Kidney glomerular epithelial cell (primary cell): ENCODE results near the gene ACOX2.

Experiments used
- DNase-seq: peaks from one replicate; lab custom pipeline; 2025; lab: John Stamatoyannopoulos, UW

ACOX2 gene

DNA sequence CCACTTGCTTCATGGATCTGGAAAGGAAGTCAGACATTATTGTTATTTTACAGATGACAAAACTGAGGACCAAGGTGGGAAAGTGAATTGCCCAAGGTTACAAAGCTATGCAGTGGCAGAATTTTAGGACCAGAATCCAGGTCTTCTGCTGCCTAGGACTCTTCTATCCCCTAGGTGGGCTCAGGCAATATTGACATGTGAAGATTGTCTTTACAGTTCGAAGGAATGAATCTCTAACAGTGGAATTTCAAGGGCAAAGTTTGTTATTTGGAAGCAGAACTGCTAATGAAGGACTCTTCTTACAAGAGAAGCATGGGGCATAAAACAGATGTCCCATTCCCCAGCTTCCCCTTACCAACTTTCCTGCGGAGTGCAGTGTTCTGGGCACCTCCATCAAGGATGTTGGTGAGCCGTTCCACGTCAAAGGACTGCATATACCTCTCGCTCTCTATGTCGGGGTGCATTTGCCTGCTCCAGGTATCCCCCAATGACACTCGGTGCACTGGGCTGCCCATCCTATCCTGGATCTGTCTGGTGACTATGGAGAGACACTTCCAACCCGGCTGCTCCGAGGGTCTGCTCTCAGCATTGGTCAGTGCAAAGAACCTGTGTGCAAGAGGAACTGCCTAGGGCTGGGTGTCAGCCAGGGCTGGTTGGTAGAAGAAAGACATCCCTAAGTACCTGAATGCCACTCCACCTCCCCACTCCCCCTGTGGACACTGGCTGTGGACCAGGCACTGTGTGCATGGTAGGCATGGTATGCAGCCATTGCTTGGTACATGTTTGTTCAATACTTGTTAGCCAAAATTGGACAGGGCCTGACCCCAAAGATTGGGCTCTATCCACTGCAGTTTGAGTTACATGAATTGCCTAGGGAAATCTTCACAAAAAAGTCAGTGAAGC lies 2.1 kb downstream of the ACOX2 start:
- no peak for DNase-seq

DNA sequence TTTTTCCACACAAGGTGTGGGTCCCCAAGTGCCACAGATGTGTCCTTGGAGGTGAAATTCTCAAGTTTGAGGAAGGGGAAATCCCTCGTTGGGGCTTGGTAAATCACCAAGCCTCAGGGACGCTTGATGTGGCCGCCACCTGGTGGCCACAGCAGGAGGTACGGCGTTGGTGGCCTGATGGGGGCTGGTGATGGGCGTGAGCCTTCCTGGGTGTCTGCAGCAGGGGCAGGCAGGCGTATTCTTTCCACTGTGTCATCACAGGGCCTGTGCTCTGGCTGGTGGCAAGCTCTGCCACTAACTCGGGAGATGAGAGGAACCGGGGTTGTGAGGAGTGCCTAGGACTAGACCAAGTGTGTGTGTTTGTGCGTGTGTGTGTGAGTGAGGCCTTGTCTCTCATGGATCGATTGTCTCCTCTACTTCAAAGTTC lies 4.2 kb downstream of the ACOX2 start:
- peak; percentile 48 for DNase-seq

DNA sequence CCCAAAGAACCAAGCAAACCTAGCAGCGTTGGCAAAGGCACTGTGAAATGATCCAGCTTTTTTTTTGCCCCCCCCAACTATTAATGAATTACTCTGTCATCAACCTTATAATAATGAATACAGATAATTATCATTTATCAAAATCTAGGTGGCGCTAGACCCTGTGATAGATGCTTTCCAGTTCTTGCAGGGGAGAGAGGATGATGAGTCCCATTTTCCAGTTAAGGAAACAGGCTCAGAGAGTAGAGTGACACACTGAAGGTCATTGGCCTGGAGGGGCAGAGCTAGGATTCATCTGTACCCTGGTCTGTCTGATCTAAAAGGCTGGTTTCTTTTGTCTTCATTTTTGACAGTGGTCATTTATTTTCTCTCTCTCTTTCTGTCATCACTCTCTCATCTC lies 5.0 kb downstream of the ACOX2 start:
- DNase-seq: no peak

DNA sequence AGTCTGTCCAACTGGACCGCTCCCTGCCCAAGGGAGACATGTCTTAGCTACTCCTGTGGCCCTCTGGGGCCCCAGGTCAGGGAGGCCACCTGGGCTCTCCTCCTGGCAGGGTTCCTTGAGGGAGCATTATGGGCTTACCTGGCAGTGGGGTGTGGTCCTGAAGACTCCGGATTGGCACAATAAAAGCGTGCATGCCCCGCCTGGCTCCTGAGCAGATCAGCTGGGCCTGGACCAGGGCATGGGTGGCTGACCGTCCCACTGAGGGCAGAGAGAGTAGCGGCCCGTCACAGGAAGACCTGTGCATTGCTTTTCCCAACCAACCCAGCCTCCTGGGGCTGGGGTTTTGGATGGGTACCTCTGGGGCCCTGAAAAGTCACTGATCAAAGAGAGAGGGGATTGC lies 5.4 kb downstream of the ACOX2 start:
- no peak for DNase-seq

DNA sequence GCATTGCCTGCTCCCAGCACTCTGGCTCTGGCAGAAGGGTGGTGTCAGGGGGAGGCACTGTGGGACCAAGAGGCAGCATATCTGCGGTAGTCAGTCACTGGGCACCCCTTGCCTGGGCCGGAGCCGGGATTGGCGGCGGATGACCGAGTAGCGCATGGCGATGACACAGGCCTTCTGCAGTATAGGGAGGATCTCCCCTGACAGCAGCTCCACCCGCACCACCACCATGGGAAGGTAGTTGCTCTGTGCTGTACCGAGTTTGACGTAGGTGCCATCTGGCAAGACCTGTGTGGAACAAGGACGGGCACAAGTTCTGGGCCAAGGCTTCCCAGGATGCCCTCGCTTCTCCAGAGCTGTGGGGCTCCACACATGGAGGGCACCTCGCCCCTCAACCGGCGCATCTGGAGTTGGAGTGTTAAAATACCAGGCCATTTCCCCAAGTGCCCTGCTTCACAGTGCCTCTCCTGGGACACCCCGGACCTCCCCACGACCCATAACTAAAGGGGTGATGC lies 6.6 kb downstream of the ACOX2 start:
- DNase-seq: no peak

DNA sequence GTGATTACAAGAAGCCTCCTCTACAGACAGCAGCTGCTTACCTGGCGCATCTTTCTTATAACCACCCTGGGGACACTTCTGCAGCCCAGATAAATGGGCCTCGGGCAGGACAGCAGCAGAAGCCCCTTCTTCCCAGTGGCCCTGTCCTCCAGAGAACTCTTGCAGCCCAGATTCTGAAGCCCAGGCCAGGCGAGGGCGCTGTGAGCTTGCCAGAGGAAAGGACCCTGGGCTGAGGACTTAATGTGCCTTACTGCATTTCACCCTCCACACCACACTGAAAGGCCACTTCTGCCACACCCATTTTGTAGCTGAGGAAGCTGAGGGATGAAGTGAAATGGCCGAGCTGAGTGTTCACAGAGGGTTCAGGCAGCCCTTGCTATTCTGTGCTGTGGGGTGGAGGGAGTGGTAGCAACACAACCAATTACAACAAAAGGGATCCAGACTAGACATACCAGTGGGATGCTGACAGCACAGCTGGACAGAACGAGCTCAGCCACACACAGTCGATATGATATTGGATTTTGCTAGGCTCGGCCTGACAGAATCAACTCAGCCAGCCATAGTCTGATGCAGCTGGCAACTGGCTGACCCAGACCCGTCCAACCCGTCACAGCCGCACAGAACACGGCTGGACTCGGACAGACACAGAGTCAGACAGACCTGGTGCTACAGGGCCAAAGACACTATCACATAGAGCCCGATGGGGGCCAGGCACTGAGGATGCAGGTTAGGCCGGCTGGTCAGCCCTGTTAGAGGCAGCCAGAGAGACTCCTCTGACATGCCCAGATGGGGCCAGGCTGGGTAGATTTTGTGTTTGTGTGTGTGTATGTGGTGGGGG lies 7.3 kb downstream of the ACOX2 start:
- DNase-seq: no peak

DNA sequence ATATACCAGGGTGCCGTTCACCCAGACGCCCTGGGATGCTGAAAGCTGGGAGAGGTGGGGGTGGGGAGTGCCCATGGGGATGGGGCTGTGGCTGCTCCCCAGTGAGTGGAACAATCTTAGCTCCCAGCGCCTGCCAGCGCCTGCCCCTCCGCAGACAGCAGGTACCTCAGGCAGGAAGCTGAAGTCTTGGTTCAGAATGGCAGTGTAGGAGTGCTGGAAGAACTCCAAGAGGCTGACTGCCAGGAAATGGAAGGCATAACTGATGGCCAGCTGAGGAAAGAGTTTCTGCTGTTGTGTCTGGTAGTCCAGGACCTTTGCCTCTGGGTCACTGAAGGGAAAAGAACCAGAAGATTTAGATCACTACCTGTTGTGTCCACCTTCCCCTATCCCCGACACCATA lies 8.4 kb downstream of the ACOX2 start:
- DNase-seq: peak; percentile 71

DNA sequence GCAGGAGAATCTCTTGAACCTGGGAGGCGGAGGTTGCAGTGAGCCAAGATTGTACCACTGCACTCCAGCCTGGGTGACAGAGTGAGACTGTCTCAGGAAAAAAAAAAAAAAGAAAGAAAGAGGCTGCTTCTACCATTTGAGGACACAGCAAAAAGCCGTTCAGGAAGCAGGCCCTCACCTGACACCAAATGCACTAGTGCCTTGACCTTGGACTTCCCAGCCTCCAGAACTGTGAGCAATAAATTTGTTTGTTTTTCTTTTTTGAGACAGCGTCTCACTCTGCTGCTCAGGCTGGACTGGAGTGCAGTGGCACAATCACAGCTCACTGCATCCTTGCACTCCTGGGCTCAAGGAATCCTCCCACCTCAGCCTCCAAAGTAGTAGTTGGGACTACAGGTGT lies 9.6 kb downstream of the ACOX2 start:
- peak; percentile 2 for DNase-seq

DNA sequence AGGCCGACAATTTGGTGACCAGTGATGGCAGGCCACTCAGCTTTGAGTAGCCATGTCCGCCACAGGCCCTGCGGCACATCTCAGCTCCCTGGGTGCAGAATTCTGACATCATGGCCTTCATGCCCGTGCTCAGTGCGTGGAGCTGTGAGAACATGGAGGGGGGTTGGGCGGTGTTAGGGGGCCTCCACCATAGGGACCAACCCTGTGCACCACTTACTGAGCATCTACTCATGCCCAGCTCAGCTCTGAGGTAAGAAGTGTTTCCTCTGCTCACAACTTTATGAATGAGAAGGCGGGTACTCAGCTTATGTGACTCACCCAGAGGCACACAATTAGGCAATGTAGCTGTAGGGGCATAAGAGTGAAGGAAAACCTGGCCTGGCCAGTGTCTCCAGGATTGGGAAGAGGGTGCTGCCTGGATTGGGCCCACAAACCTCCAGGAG lies 10.5 kb downstream of the ACOX2 start:
- peak; percentile 57 for DNase-seq

DNA sequence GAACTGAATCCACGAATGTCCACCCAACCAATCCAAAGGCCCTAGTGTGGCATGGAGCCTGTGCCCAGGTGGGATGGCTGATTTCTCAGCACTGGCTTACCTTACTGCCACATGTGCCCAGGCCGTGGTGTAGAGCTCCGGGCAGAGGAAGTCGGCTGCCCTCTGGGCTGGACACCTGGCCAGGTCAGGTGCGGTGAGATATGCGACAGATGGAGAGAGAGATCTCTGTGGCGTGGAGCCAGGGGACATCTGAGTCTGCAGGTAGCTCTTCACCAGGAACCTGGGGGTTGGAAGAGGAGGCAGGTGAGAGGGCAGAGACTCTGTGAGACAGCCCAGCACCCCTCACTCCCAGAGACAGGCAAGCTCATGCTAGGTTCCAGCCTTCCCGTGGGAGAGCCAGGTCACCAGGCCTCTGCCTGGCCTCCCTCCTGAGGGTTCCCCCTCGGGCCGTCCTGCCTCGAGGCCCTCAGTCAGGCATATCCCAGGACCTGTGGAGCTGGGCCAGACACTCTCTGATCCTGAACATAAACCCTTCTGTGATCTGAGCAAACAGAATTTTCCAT lies 12.6 kb downstream of the ACOX2 start:
- no peak for DNase-seq

DNA sequence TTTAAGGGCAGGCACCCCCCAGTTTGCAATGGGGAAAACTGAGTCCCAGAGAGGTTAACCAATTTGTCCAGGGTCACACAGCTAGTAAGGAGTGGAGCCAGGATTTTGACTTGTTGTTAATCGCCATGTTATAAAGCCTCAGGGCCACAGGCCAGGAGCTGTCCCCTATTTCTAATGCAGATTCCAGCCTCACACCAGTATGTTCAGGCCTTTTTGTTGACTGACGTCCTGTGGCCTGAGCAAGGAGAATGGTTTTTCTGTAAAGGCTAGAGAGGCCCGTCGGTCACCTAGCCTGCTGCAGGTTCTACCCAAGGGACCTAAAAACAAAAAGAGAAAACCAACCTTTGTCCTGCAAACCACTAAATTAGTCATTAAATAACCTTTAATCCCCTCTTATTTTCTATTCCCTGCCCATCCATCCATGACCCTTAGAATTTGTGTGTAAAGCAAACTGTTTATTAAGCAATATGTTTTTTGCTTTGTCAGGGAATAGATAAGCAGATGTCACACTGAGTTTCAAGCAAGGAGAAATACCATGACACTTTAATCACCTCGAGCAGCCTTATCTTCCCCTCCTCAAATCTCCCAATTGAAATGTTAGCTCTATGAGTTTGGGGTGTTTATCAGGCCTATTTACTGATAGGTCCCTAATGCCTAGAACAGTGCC lies 14.1 kb downstream of the ACOX2 start:
- DNase-seq: no peak

DNA sequence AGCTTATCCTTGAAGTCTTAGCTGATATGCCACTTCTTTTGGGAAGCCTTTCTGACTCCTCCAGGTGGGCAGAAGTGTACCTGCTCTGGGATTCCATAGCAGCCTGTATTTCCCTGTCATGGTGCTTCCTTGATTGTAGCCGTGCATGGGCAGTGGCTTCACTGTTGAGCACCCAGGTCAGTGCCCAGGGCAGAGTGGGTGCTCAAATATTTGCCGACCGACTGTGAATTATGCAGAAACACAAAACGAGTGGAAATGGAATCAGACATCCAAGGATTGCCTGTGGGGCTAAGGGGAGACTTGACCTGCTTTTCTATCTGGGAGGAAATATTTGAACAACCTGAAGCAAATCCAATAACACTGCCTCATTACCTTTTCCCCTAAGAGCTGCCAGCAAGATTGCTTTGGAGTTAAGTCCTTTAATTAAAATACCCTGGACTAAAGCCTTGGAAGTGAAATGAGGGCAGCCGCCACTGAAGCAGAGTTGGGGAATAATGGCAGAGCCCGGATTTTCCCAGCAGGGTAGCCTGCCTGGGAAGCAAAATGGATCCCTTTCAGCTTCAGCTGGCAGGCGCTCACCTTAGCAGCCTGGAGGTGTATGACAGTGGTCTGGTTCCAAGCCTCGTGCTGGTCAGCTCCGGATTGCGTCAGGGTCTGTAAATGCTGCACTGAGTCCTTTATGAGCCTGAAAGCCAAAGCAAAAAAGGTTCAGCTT lies 14.9 kb downstream of the ACOX2 start:
- no peak for DNase-seq

DNA sequence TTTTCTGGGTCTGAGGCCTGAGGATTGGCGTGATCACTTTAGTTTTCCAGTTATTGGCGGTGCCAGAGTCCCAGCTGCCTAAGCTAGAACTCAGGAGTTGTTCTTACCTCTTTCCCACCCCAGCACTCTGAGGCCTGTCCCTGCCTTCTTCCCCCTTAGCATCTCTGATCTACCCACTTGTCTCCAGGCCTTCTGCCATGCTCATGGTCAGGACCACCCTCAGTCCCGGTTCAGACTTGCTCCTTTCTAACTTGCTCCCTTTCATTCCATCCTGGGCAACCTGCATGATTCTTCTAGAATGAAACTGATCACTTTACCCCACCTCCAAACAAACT lies 15.7 kb downstream of the ACOX2 start:
- no peak for DNase-seq

DNA sequence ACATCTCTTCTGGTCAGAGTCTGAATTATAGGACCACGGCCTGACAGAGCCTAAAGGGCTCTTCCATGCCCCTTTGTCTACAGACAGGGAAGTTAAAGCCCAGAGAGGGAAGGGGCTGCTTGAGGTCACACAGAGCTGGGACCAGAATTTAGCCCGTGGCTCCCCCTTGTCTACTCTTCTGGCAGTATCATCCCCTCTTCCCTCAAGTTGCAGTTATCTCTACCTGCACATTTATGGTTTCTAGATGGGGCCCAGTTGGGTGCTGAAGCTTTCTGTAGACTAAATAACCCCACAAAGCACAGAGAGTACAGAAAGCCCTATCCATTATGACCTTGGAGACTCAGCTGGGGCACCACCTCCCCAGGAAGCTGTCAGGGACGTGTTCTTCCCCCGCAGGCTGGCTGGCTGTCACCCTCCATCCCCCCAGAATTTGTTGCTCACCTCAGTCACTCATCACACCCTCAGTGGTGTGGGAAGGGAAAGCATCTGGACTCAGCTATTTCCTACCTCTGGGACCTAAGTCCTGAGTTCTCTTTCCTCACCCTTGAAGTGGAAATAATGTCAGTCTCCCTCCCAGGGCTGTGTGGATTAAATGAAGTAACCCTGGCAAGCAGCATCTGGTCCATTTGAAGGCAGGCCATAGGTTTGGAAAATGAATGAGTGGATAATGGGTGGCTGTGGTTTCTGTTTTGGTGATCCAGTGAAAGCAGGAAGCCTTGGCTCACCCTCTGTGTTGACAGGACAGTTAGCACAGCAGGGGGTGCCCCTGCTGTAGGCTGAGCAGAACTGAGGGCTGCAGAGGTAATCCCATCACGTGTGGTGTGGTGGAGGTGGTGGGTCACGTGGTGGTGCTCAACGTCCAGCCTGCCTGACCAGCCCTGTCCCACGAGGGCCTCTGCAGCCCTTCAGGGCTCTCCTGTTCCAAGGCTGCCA lies 16.3 kb downstream of the ACOX2 start:
- no peak for DNase-seq

DNA sequence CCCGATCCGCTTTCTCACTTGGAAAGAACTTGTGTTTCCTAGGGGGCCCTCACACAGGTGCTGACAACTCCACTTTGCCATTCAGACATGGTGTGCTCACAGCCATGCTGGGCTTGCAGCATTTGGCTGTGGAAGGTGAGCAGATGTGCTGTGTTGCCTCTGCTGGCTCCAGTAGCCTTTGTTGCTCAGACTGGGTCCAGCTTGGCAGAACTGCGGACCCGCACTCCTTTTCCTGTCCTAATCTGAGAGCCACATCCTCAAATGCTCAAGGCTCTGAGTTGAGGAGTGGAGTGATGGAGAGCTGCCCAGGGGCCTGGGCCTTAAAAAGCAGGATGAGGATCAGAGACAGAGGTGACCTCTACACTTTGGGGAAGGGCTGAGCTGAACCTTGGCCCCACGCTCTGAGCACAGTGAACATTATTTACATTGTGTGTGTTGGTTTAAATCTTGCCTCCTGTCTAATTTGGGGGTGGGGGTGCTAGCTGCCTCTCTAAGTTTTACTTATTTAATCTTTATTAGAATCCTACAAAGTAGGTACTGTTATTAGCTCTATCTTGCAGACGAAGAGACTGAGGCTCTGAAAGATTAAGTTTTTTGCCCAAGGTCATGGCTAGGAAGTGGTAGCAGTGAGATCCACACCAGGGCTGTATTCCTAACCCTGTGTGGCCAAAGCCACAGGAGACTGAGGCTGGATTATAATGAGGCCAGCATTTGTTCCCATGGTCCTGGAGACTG lies 17.2 kb downstream of the ACOX2 start:
- DNase-seq: no peak

DNA sequence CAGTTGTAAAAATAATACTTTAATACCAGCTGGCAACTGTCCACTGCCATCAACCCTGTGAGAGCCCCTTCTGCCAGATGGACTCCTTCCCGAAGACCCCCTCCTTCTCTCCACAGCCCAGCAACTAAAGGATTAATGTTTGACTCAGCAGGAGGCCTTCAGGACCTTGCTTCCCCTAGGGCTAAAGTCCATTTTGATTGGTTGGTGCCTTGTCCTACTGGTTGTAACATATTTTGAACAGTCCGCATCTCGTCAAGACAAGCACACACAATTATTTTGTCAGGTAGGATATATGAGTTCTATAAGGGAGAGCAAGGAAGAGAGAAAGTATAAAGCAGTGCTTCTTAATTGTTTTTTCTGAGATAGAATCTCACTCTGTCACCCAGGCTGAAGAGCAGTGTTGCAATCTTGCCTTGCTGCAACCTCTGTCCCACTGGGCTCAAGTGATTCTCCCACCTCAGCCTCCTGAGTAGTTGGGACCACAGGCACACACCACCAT lies 18.6 kb downstream of the ACOX2 start:
- DNase-seq: no peak

DNA sequence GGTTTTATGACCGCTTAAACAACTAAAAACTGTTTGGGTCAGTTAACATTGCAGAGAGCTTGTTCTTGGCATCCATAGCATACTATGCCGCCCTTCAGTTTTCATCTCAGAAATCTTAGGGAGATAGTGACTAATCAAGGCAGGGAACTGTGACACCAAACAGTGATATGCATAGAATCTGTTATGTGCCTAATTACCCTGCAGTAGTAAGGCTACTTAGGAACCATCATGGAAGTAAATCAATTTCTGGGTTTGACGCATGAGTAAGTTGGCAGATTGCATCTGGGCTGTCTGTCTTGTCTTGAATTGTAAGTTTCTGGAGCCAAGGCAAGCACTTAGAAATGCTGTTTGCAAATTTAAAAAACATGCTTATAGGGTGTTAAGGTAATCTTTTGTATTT lies 22.6 kb downstream of the ACOX2 start:
- DNase-seq: no peak

DNA sequence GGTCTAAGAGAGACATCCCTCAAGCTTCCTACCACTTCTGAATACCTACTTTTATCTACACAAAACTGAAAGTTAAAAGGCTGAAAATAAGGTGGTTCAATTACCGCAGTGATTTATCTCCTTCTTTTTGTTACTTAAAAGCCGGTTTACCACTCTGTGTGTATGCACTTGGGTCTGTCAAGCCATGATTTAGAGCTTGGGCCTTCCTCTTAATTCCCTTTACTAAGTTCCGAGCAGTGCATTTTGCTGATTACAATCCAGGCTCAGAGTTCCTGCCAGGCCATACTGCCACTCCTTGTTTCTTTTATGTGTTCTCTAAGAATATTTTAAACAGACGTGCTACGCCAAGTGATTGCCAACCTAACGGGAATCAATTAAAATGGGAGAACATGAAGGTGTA lies 28.6 kb downstream of the ACOX2 start:
- no peak for DNase-seq

DNA sequence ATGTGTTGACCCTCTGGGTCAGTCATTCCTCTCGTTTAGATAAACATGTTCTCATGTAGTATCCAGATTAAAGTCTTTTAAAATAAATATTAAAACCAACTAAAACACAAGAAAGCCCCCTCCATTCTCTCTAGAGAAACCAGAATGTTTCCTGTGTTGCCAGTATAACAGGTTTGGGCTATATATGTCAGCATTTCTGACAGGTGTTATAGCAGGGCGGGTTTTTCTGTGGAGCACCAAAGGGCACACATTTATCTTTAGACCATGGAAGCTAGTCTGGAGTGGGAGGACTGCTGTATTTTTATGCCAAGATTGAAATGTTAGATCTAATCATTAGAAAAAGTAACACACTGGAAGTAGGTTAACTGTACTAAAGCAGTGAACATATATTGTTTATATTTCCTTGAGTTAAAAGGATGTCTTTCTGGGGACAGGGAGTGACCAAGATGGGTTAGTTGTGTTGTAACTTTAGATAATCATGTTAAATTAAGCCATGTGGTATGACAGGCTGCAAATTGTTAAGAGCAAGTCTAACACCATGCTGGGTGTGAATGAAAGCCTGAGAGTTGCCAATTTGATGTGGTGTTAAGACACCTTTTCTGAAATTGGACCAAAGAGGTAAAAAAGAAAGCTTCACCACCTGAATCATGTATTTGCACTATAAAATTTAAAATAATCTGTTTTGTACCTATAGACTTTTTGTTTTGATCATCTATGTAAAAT lies 29.5 kb downstream of the ACOX2 start:
- DNase-seq: no peak
